OCI-LY7 (cell line): ENCODE results near the gene CINP.

Experiments
- CTCF ChIP-seq: fragments of 200-600 bp; sonication (generic); conservative IDR thresholded peaks from 2 replicates; pipeline ENCODE4 v1.5.1; 2014; ENCODE audit warnings: mild to moderate bottlenecking, antibody characterized with exemption, low read length, moderate library complexity, mixed read lengths
- EZH2phosphoT487 ChIP-seq: fragments of 200-600 bp; sonication (generic); IDR thresholded peaks from 2 replicates; pipeline ENCODE4 v1.6.1; 2018; ENCODE audit warnings: low read depth, borderline replicate concordance, mild to moderate bottlenecking, mixed run types, antibody characterized with exemption, low read length, moderate library complexity, mixed read lengths

GRCh38 chr14:102373110-102373509 lies 10.4 kb upstream of the CINP start:
- TF ChIP-seq CTCF = no peak
- TF ChIP-seq EZH2phosphoT487 = no peak
